LoVo (cell line): ENCODE measurements around the gene RECK.
"Not testable (repeated sequence)": the region's sequence is repeated elsewhere in the genome, so short reads cannot be mapped to it uniquely, and the experiment has no call there.

ENCODE experiments used
- DNase-seq: peaks from one replicate; pipeline ENCODE4 v3.0.0-alpha.2; 2016; ENCODE audit warnings: low spot score

Gene RECK

GRCh38 chr9:36116593-36116992 is 79.9 kb downstream of the RECK start:
- DNase-seq, result no peak

GRCh38 chr9:36118201-36118600 is 81.5 kb downstream of the RECK start:
- DNase-seq, result no peak

DNA sequence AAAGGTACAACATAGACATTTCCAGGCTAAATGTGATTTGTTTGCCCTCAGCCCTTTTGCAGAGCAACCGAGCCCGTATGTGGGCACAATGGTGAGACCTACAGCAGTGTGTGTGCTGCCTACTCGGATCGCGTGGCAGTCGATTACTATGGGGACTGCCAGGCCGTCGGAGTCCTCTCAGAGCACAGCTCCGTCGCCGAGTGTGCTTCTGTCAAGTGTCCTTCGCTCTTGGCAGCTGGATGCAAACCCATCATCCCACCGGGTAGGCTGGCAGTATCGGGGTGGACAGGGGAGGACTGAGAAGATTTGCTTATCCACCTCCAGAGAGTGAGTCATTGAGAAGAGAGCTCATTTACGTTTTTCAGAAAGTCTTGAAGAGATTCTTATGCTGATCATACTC is 82.0 kb downstream of the RECK start:
- no peak for DNase-seq

DNA sequence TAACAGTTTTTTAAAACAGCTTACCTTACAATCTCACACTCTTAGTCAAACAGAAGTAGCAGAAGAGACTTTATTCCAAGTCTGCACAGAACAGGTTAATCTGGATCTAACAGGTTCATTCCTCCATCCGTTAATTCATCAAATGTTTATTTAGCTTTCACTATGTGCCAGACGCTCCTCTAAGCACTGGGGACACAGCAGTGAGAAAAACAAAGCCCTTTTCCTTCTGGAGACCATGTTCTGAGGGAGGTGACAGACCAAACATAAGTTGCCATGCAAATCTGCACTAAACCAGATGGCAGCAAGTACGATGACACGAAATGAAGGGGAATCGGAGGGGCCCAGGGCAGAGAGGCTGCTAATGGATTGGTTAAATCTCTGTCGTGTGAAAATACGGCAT is 82.8 kb downstream of the RECK start:
- no peak for DNase-seq

DNA sequence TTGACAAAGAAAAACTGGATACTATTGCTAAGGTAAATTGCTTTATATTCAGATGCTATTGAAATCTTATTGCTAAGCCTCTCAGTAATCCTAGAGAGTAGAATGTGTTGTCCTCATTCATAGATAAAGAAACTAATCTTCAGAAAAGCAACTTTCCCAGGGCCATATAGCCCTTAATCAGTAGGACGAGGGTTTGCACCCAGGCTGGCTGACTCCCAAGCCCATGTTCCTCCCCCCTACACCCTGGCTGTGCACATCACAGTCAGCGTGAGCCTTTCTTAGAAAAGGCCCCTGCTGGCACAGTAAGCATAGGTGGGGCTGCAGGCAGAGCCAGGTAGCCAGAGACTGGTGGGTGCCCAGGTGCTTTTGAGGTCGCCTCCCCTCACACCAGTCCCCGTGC is 84.0 kb downstream of the RECK start:
- DNase-seq, result no peak

GRCh38 chr9:36121971-36122370 is 85.3 kb downstream of the RECK start:
- DNase-seq, result no peak

DNA sequence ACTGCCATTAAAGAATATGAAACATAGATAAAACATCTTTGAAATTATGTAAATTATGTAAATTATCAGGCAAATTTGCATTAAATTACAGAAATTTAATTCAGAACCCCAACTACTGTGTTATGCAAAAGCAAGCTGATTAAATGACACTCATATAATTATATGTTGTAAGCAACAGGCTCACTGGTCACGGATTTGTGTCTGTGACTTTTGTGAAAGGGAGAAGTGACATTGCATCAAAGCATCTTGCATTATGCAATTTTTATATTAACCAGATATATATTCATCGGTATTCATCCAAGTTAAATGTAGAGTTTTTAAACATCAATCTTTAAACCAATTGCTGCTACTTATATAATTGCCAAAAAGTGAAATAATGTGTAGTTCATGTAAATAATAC is 86.8 kb downstream of the RECK start:
- DNase-seq, result no peak

GRCh38 chr9:36125062-36125855 is 88.5 kb downstream of the RECK start:
- DNase-seq, result no peak

DNA sequence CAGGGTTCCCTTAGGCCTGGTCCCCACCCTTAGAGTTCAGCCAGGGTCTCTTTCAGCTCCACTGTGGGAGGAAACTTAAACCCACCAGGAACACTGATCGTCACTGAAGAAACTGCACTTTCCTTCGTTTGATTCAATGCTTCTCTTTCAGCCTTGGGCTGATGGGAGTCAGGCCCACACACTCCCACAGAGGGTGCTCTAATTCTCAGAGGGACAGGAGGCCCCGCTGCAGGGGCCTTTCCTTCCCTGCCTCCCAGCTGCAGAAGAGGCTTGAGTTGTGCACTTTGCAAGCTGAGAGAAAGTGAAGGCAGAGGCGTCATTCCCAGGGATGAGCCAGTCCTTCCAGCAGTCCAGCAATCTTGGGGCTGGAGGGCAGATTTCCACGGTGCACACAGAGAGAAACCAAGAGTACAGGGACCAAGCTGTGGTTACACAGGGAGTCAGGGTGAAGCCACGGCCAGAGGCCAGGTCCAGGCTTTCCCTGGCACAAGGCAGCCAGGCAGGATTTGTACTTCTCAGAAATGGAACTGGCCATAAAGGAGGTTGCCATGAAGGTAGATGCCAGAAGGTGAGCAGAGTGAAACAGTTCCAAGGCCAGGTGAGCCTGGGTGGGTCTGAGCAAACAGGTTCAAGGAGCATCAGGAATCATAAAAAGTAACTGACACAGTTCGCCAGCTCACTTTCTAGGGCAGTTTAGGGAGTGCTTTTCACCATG is 89.5 kb downstream of the RECK start:
- DNase-seq, result no peak

- DNase-seq, result no peak
These were observed 91.0 kb downstream of the RECK start for GRCh38 chr9:36127652-36128244.

- DNase-seq, result no peak
These were observed 91.6 kb downstream of the RECK start for GRCh38 chr9:36128349-36128748.

DNA sequence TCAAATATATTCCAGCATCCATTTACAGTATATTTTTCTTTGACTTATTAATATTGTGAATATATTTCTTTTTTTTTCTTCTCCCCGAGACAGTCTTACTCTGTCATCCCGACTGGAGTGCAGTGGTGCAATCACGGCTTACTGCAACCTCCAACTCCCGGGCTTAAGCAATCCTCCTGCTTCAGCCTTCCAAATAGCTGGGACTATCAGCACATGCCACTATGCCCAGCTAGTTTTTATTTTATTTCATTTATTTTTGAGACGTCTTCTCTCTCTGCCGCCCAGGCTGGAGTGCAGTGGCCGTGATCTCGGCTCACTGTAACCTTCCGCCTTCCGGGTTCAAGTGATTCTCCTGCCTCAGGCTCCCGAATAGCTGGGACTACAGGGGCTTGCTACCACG is 92.4 kb downstream of the RECK start:
- DNase-seq, result no peak

GRCh38 chr9:36131666-36132065 is 95.0 kb downstream of the RECK start:
- DNase-seq, result not testable (repeated sequence)

DNA sequence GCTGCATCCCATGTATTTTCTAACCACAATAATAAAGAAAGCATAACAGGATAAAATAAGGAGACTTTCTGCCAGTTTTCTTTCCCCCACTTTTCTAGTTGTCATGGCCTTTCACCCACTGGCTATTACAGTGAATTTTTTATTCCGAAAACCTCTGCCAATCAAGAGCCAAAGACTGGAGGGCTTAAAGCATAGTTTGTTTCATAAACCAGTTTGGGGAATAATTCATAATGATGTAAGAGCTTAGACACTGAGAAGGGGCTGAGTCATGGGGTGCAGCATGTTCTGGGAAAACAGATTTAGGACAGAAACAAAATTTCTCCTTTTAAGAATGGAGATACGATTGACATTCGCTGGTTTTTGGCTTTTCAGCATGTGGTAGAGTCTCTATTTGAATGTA is 95.4 kb downstream of the RECK start:
- no peak for DNase-seq

DNA sequence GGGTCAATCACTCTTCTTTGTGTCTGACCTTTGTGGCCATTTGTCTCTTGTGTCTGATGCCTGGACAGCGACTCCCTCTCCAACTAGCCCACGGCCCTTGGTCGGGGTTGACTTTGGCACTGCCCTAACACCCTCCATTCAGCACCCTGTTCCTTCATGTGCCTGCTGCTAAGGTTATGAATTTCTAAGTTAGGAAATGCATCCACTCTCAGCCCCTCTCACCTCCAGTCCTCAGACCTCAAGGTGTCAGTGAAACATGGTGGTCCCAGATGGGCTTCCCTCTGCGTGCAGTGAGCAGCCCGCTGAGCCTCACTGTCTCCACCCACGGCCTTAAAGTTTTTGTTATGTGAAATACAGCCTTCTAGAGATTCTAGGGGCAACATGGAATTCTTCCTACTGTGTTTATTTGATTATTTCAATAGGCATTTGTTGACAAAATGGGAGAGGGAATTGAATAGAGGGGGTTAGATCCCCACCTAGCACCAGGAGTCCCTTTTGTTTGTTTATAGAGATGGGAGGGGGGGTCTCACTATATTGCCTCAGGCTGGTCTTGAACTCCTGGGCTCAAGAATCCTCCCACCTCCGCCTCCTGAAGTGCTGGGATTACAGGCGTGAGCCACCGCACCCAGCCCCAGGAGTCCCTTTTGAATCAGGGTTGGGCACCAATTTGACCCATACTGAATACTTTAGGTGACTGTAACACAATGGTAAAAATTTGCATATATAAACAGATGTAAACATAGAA is 98.2 kb downstream of the RECK start:
- no peak for DNase-seq

DNA sequence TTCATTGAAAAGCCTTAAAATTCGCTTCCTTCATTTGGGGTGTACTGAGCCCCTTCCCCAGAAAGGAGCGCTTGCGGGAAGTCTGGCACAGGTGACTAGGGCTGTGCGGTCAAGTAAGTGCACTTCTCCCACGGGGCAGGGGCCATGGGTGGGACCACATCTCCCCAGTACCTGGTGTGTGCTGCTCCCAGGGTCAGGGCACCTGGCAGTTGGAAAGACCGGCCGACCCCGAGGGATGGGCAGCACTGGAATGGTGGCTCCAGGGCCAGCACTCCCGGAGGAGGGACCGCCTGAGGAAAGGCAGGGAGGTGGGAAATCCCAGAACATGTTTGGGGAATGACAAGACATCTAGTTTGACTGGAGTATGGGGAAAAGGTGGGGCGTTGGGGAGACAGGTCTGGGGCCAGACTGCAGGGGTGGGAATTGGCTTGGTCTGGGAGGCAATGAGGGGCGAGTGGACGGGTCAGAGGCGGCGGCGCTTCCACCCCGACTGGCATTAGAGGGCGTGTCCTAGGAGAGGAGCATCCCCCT is 99.1 kb downstream of the RECK start:
- no peak for DNase-seq

DNA sequence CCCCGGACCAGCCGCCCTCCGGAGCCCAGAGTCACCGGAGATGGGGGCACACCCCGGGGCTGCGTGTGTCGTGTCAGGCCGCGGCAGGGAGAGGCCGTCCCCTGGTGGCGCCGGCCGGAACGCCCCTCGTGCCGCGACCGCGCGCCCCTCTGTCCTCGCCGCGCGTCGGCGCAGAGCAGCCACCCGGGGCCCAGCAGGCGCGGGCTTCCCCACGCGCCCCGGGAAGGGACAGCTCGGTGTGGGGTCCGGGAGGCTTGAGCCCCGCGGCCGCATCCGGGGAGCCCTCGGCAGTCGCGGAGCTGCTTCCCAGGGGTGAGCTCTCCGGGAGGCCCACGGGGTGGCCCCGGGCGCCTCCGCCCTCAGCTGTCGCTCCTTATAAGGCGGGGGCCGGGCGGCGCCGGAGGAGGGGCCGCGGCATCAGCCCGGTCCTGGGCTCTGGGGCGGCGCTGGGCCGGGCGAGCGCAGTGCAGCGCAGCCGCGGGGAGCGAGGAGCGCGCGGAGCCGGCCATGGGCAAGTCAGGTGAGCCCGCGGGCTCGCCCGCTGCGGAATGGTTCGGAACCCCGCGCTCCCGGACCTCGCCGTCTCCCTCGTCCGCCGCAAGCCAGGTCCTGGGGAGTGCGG is 99.7 kb downstream of the RECK start, which contains the start of gene GLIPR2:
TSS of gene GLIPR2 (plus strand) at position 462 of the 622 bp plus-strand sequence. CDS start at position 508, 46 bp downstream.
- DNase-seq, result peak; percentile 82

DNA sequence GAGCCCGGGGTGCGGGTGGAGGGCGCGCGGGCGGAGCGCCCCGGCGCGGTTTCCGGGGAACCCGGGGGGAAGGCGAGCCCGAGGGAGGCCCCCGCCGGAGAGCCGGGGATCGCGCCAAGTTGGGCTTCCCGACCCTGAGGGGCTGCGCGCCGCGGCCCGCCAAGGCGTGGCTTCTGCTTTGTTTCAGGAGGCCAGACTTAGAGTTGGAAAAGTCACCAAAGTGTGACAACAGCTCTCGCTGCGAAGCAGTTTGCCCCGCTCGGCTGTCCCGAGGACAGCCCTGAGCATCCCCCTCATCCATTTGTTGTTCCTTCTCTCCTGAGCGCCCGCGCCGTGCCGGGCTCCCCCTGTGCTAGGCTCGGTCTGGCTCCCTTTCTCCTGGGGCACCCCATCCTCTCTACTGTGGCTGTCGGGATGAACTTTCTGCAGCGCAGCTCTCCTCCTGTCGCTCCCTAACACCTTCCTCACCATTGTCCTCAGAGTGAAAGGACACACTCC is 100.2 kb downstream of the RECK start:
- peak; percentile 1 for DNase-seq

- DNase-seq, result no peak
These were observed 100.8 kb downstream of the RECK start for GRCh38 chr9:36137392-36138004.

DNA sequence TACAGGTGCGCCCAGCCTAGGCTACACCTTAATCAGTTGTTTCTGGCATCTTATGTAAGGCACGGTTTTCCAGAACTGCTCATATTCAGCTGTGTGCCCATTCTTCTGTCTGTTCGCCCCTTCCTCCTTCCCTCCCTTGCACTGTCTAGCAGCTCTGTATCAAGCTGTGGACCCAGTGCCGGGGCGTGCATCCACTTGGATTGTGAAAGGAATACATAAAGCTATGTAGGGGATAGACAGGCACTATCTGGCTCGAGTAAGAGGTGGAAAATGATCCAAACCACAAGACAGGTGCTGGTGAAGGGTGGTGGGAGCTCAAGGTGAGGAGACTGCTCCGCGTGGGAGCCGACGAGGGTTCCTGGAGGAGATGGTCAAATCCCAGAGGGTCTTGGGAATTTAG is 101.8 kb downstream of the RECK start:
- no peak for DNase-seq

DNA sequence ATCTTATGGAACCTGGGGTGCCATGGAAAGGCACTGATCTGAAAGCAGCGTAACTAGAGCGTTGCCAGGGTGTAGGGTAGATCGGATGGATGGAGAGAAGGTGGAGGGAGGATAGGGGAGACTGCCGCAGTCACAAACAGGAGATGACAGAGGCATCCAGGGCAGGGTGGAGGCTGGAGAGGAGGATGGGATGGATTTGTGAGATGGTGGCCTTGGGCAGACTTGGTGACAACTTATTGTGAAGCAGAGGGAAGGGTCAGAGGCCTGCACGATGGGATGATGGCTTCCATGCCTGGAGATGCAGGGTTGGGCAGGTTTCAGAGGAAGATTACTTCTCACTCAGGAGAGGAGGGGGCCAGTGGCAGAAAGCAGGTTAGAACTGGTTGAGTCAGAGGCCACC is 102.2 kb downstream of the RECK start:
- DNase-seq, result no peak
